ENCODE data around the gene SMIM41.

Gene SMIM41

GRCh38 chr12:52086366-52086765, 6.9 kb downstream of the SMIM41 start:
- in situ Hi-C loops (cut with HindIII; ENCODE audit: low sequenced_read_pairs): no loop called here
- TF ChIP-seq CTCF (IDR thresholded peaks at IDR 0.05; ENCODE audit: low read depth, low read length): no peak
- no peak overlapping the region for H3K4me3 ChIP-seq (ENCODE audit: low read depth, low read length)
- DNase-seq (ENCODE audit: low read depth, low spot score): no peak

- no peak overlapping the region for H3K4me3 ChIP-seq (ENCODE audit: low read depth, low read length)
- DNase-seq (ENCODE audit: low read depth, low spot score): no peak
- TF ChIP-seq CTCF (IDR thresholded peaks at IDR 0.05; ENCODE audit: low read depth, low read length): no peak
- in situ Hi-C loops (cut with HindIII; ENCODE audit: low sequenced_read_pairs): no loop called here
Measured at GRCh38 chr12:52086944-52087835, 7.7 kb downstream of the SMIM41 start.

- H3K4me3 ChIP-seq (ENCODE audit: low read depth, low read length): no peak overlapping the region
- no peak for DNase-seq (ENCODE audit: low read depth, low spot score)
- no peak for TF ChIP-seq CTCF (IDR thresholded peaks at IDR 0.05; ENCODE audit: low read depth, low read length)
- in situ Hi-C loops (cut with HindIII; ENCODE audit: low sequenced_read_pairs): no loop called here
Measured at GRCh38 chr12:52087961-52088820, 8.7 kb downstream of the SMIM41 start.

GRCh38 chr12:52089491-52089890, 10.0 kb downstream of the SMIM41 start:
- TF ChIP-seq CTCF (IDR thresholded peaks at IDR 0.05; ENCODE audit: low read depth, low read length): no peak
- in situ Hi-C loops (cut with HindIII; ENCODE audit: low sequenced_read_pairs): no loop called here
- no peak overlapping the region for H3K4me3 ChIP-seq (ENCODE audit: low read depth, low read length)
- no peak for DNase-seq (ENCODE audit: low read depth, low spot score)

- TF ChIP-seq CTCF (IDR thresholded peaks at IDR 0.05; ENCODE audit: low read depth, low read length): no peak
- H3K4me3 ChIP-seq (ENCODE audit: low read depth, low read length): no peak overlapping the region
- DNase-seq (ENCODE audit: low read depth, low spot score): no peak
- in situ Hi-C loops (cut with HindIII; ENCODE audit: low sequenced_read_pairs): no loop called here
Measured at GRCh38 chr12:52090291-52090690, 10.8 kb downstream of the SMIM41 start.

- TF ChIP-seq CTCF (IDR thresholded peaks at IDR 0.05; ENCODE audit: low read depth, low read length): no peak
- no peak overlapping the region for H3K4me3 ChIP-seq (ENCODE audit: low read depth, low read length)
- no peak for DNase-seq (ENCODE audit: low read depth, low spot score)
- in situ Hi-C loops (cut with HindIII; ENCODE audit: low sequenced_read_pairs): no loop called here
Measured at GRCh38 chr12:52091061-52091460, 11.6 kb downstream of the SMIM41 start.

All from astrocyte of the spinal cord (primary cell).